Aorta (tissue), 5 donors: ENCODE measurements around the gene CEMIP. TPM values are rescaled to one million over a fixed set of nuclear protein-coding genes. Genes with fewer than 3 reads are reported as not detected.

Experiments used
- ATAC-seq: fragments of 200-7000 bp; cut with Tn5 transposase; one replicate; pipeline ENCODE4 v1.9.1; 2022; ENCODE audit warnings: moderate library complexity; ENCODE audit not compliant: low FRiP score
- DNase-seq, 2 donors: peaks; one replicate each; pipeline ENCODE4 v3.0.0-alpha.2; 2020
- H3K27ac ChIP-seq, 2 donors: one replicate each; pipeline ENCODE4 v1.5.1; 2013; ENCODE audit warnings: low read length in 2 of 2, mild to moderate bottlenecking in 2 of 2, moderate library complexity in 2 of 2, control low read depth in 1 of 2, inconsistent platforms in 1 of 2, low read depth in 1 of 2
- H3K27me3 ChIP-seq, 2 donors: one replicate each; pipeline ENCODE4 v1.6.1; 2013; ENCODE audit warnings: control low read depth in 1 of 2, low read length in 1 of 2, mild to moderate bottlenecking in 1 of 2, moderate library complexity in 1 of 2; ENCODE audit not compliant: insufficient read depth in 2 of 2, control insufficient read depth in 1 of 2
- H3K36me3 ChIP-seq, 2 donors: one replicate each; pipeline ENCODE4 v1.6.1; 2013; ENCODE audit warnings: control low read depth in 1 of 2, low read length in 1 of 2, mild to moderate bottlenecking in 1 of 2; ENCODE audit not compliant: insufficient read depth in 2 of 2, control insufficient read depth in 1 of 2
- H3K4me1 ChIP-seq, 2 donors: one replicate each; pipeline ENCODE4 v1.6.1; 2013; ENCODE audit warnings: low read length in 2 of 2, control low read depth in 1 of 2, mild to moderate bottlenecking in 1 of 2, moderate library complexity in 1 of 2; ENCODE audit not compliant: insufficient read depth in 2 of 2, control insufficient read depth in 1 of 2
- H3K4me3 ChIP-seq, 2 donors: one replicate each; pipeline ENCODE4 v1.5.1; 2013; ENCODE audit warnings: low read length in 2 of 2, control low read depth in 1 of 2, mild to moderate bottlenecking in 1 of 2
- H3K9me3 ChIP-seq: one replicate; pipeline ENCODE4 v1.6.1; 2013; ENCODE audit warnings: mild to moderate bottlenecking, low read length; ENCODE audit not compliant: control insufficient read depth
- WGBS, 2 donors: extraction: QIAGEN DNeasy Blood & Tissue Kit; methylation state at CpG; one replicate each; pipeline ENCODE4 v1.1.7; 2013; 5-methylcytosine and 5-hydroxymethylcytosine counted together
- intact Hi-C, 2 donors: fragments of 100-400 bp; cut with DNase I; formaldehyde crosslinking; loops; one replicate each; pipeline versions ENCODE4 v1.14.2 to v1.15.0; 2022
- polyA plus RNA-seq, 2 donors: library from polyadenylated mRNA; stranded (reverse); fragments of 200-250 nt; gene quantifications; one replicate each; pipeline ENCODE4 v1.2.3, GENCODE V29; 2013
- total RNA-seq, 2 donors: library from RNA; stranded (reverse); fragmentation: NEBNext Ultra II Directional; extraction: Animal tissue kit (Norgen Biotek cat#: 25700); gene quantifications; one replicate each; pipeline ENCODE4 v1.2.1, GENCODE V29; 2021
- donor health status: healthy with polysubstance abuse.
- donor health status: Bipolar disorder and iron deficiency.
- donor health status: DM: no; HTN: no; CAD: no.
- donor health status: DM: no; HTN: no; CAD: no.
- donor health status: DM: yes; HTN: yes; CAD: no.

Gene CEMIP
- total and polyA plus RNA-seq, 4 donors, result under 0.01 to 12.1 (median 3.8) TPM

DNA sequence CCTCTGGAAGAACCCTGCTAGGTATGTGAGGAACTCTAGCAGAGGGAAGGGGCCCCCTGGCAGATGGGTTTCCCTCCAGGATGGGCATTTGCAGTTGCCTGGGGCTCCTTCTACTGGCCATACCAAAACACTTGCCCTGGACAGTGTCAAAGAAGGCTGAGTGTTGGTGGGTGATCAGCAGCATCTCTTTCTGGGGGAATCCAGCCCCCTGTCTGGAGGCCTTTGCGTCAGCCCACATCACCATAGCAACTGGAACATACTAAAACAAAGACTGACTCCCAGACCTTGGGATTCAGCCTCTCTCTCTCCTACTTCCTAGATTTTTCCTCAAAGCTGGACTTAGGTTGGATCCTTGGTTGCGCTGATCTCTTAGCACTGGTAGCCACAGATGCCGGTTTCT is 8.1 kb downstream of the CEMIP start:
- DNase-seq (no peak), ATAC-seq (no peak)
- H3K4me3 ChIP-seq, result no peak overlapping the region
- no peaks in the 10 kb centered on the region for H3K9me3 ChIP-seq
- intact Hi-C loops, result no loop called here
- H3K4me1 ChIP-seq, result no peaks in the 10 kb centered on the region
- H3K27ac ChIP-seq, result no peak overlapping the region
- H3K27me3 ChIP-seq, result no peaks in the 10 kb centered on the region
- WGBS, 2 donors, result 70 to 77% methylated on average over 3 of the region's 3 CpGs
- no peaks in the 10 kb centered on the region for H3K36me3 ChIP-seq

DNA sequence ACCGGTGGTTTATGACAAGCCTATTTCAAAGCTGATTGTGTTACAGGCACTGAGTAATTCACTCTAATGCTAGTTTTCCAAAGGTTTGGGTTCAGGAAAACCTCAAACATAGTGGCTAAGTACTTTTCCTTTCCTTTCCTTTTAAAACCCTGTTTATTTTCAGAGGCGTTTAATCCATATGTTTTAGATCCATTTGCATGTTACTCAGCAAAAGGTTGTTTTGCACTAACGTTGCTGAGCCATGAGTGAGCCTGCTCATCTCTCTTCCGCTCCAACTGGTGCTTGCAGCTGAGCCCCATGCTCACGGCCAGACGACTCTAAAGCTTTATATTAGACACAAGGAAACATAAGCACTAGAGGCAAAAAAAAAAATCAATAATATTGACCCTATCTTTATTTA is 9.4 kb downstream of the CEMIP start:
- WGBS, 2 donors, result 56% methylated on average over 6 of the region's 6 CpGs
- H3K36me3 ChIP-seq, result no peaks in the 10 kb centered on the region
- H3K9me3 ChIP-seq, result no peaks in the 10 kb centered on the region
- H3K4me1 ChIP-seq, result no peaks in the 10 kb centered on the region
- intact Hi-C loops, result no loop called here
- no peak overlapping the region for H3K4me3 ChIP-seq
- no peaks in the 10 kb centered on the region for H3K27me3 ChIP-seq
- H3K27ac ChIP-seq, result no peak overlapping the region
- ATAC-seq (no peak), DNase-seq (no peak)

- ATAC-seq, result no peak
- DNase-seq, result no peak
- WGBS, 2 donors, result 49 to 53% methylated on average over 4 to 5 of the region's 5 CpGs
These were observed 10.1 kb downstream of the CEMIP start for GRCh38 chr15:80789296-80789695.

DNA sequence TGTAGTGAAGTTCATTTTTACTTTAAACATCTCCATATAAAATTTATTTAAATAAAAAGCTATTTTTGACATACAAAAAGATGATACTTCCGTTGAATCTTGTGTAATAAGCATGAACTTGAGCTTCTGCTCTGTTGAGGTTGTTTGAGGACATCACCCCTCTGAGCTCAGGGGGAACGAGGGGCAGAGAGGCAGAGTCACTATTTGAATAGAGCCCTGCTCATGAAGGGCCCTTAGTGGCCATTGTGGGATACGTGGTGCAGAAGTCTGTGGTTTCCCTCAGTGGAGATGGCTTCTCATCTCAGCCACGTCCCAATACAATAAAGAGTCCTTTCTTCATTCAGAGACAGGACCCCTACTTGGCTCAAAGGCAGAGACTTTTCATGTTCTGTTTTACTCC is 10.6 kb downstream of the CEMIP start:
- ATAC-seq, result no peak
- Histone ChIP-seq H3K27ac (no peak overlapping the region), H3K4me3 (no peak overlapping the region), H3K4me1 (no peaks in the 10 kb centered on the region), H3K9me3 (no peaks in the 10 kb centered on the region), H3K27me3 (no peaks in the 10 kb centered on the region), H3K36me3 (no peaks in the 10 kb centered on the region)
- DNase-seq, result no peak
- intact Hi-C loops, result no loop called here
- WGBS, 2 donors, result 74 to 80% methylated on average over 4 of the region's 4 CpGs

More at GRCh38 chr15:80789296-80789695, 10.1 kb downstream of the CEMIP start:
- Histone ChIP-seq H3K27me3 (no peaks in the 10 kb centered on the region), H3K9me3 (no peaks in the 10 kb centered on the region), H3K4me1 (no peaks in the 10 kb centered on the region), H3K27ac (no peak overlapping the region), H3K36me3 (no peaks in the 10 kb centered on the region), H3K4me3 (no peak overlapping the region)
- intact Hi-C loops, result no loop called here

DNA sequence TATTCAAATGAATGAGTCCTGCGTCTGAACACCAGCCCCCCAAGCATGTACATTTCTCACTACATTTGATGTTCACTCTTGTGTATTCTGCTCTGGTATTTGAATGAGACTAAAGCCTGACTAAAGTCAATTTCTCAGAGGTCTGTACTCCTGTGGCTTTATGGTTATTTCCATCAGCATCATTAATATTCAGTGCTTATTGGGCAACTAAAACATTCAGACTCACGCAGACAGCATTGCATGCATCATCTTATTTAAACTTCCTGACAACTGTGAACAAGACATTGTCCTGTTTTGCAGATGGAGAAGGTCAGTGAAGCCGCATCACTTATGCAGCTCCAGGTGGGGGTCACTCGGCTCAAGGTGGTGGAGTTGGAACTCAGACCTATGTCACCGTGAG is 11.1 kb downstream of the CEMIP start:
- Histone ChIP-seq H3K27ac (no peak overlapping the region), H3K9me3 (no peaks in the 10 kb centered on the region), H3K27me3 (no peaks in the 10 kb centered on the region), H3K4me1 (no peaks in the 10 kb centered on the region), H3K4me3 (no peak overlapping the region), H3K36me3 (no peaks in the 10 kb centered on the region)
- no peak for DNase-seq
- 87 to 88% methylated on average over 5 of the region's 5 CpGs for WGBS, 2 donors
- intact Hi-C loops, result no loop called here
- ATAC-seq, result no peak

DNA sequence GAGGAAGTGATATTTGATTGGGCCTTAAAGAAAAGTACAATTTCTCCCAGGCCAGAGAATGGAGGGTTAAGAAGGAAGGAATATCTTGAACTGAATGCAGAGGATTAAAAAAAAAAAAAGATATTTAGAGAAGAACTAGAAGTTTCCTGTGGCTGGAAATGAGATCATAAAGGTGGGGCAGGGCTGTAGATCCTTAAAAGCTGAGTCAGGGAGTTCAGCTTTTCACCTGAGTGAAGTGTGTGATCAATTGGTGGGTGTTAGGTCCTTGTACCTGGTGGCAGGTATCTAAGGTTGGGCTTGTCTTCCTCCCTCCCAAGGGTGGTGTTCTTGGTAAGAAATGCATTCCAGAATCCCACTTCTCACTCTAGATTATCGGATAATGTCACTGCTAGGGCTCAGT is 11.8 kb downstream of the CEMIP start:
- no peak for DNase-seq
- Histone ChIP-seq H3K36me3 (no peaks in the 10 kb centered on the region), H3K27ac (no peak overlapping the region), H3K4me3 (no peak overlapping the region), H3K9me3 (no peaks in the 10 kb centered on the region), H3K4me1 (no peaks in the 10 kb centered on the region), H3K27me3 (no peaks in the 10 kb centered on the region)
- WGBS, 2 donors, result 86 to 88% methylated on average over 1 of the region's 1 CpG
- intact Hi-C loops, result no loop called here
- ATAC-seq, result no peak

GRCh38 chr15:80796407-80796806 is 17.2 kb downstream of the CEMIP start:
- Histone ChIP-seq H3K9me3 (no peaks in the 10 kb centered on the region), H3K27ac (no peak overlapping the region), H3K36me3 (no peaks in the 10 kb centered on the region), H3K4me1 (no peaks in the 10 kb centered on the region), H3K27me3 (no peaks in the 10 kb centered on the region), H3K4me3 (no peak overlapping the region)
- DNase-seq (no peak), ATAC-seq (no peak)
- intact Hi-C loops, result no loop called here
- WGBS, 2 donors, result 62 to 75% methylated on average over 5 of the region's 5 CpGs

DNA sequence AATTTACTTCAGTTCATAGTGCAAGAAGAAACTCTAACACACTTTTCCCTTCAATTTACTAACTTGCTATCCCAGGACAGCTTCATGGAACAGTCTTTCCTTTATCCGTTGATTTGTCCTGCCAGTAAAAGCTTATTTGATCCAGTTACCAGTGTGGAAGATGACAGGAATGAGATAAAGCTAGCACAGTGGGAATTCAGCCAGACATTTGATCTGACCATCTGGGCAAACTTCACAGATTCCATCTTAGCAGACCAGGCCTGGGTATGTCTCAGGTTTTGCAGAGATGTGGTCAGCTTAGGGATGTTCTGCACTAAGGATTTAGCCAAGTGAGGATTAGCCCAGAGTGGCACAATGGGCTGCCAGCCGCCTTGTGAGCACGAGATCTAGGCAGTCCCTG is 19.7 kb downstream of the CEMIP start:
- Histone ChIP-seq H3K9me3 (no peaks in the 10 kb centered on the region), H3K4me3 (no peak overlapping the region), H3K36me3 (no peaks in the 10 kb centered on the region), H3K27me3 (no peaks in the 10 kb centered on the region), H3K27ac (no peak overlapping the region), H3K4me1 (no peaks in the 10 kb centered on the region)
- ATAC-seq (no peak), DNase-seq (no peak)
- intact Hi-C loops, result no loop called here
- 81 to 84% methylated on average over 3 of the region's 3 CpGs for WGBS, 2 donors

GRCh38 chr15:80800067-80800466 is 20.9 kb downstream of the CEMIP start:
- ATAC-seq (no peak), DNase-seq (no peak)
- WGBS, 2 donors, result 78 to 81% methylated on average over 5 of the region's 5 CpGs
- H3K4me3 ChIP-seq, result no peak overlapping the region
- intact Hi-C loops, result no loop called here
- H3K36me3 ChIP-seq, result no peaks in the 10 kb centered on the region
- no peaks in the 10 kb centered on the region for H3K27me3 ChIP-seq
- no peaks in the 10 kb centered on the region for H3K4me1 ChIP-seq
- H3K9me3 ChIP-seq, result no peaks in the 10 kb centered on the region
- H3K27ac ChIP-seq, result no peak overlapping the region
